Renal cortex interstitium (tissue), 15 donors: ENCODE data around the gene PRR7. TPM values are rescaled to one million over a fixed set of nuclear protein-coding genes. Genes with fewer than 3 reads are reported as not detected.
"Not testable (repeated sequence)": the region's sequence is repeated elsewhere in the genome, so short reads cannot be mapped to it uniquely, and the experiment has no call there.

Source experiments
- DNase-seq, 11 donors: peaks; one replicate each; pipeline ENCODE4 v3.0.0-alpha.2; 2013; ENCODE audit warnings: low read depth in 9 of 11, low spot score in 4 of 11; ENCODE audit errors: extremely low read depth in 1 of 11
- long read RNA-seq, 16 experiments: transcript quantifications; one replicate each; lab custom pipeline, GENCODE V29; 2026
- polyA plus RNA-seq, 3 donors: library from polyadenylated mRNA; unstranded; fragments of 120-200 nt; gene quantifications; one replicate each; pipeline ENCODE4 v1.2.1, GENCODE V29; 2013; ENCODE audit not compliant: insufficient read length in 3 of 3

The PRR7 gene
- polyA plus RNA-seq = 1 to 10 TPM in 2 of 3 donors, under 1 TPM in 1; 0.96 to 2.8 (median 2.8) TPM
- long read RNA-seq, donor 1, partial matches to known transcripts = 0 of 3 reads
- long read RNA-seq, donor 1, other reads (novel, unspliced or antisense) = 0 of 3 reads
- long read RNA-seq, donor 2, partial matches to known transcripts = 0 of 3 reads
- long read RNA-seq, donor 2, other reads (novel, unspliced or antisense) = 0 of 3 reads
- long read RNA-seq, donor 3, partial matches to known transcripts = 0 of 1 reads
- long read RNA-seq, donor 3, other reads (novel, unspliced or antisense) = 0 of 1 reads
- long read RNA-seq, donor 4 = 0 reads
- long read RNA-seq, donor 5 = 0 reads
- long read RNA-seq, donor 6 = 0 reads
- long read RNA-seq, donor 7, partial matches to known transcripts = 0 of 1 reads
- long read RNA-seq, donor 7, other reads (novel, unspliced or antisense) = 0 of 1 reads
- long read RNA-seq, donor 8 = 0 reads
- long read RNA-seq, donor 9, partial matches to known transcripts = 0 of 1 reads
- long read RNA-seq, donor 9, other reads (novel, unspliced or antisense) = 0 of 1 reads
- long read RNA-seq, donor 10, partial matches to known transcripts = 0 of 2 reads
- long read RNA-seq, donor 10, other reads (novel, unspliced or antisense) = 0 of 2 reads
- long read RNA-seq, donor 11, partial matches to known transcripts = 0 of 4 reads
- long read RNA-seq, donor 11, other reads (novel, unspliced or antisense) = 0 of 4 reads
- long read RNA-seq, donor 12, partial matches to known transcripts = 0 of 1 reads
- long read RNA-seq, donor 12, other reads (novel, unspliced or antisense) = 0 of 1 reads
- long read RNA-seq, donor 13 = 0 reads
- long read RNA-seq, donor 14 = 0 reads
- long read RNA-seq, donor 15 = 0 reads
- long read RNA-seq, donor 16, transcript PRR7-202 (3 exons, 1,345 nt) = major isoform, 8 of 8 reads
- long read RNA-seq, donor 16, partial matches to known transcripts = 0 of 8 reads
- long read RNA-seq, donor 16, other reads (novel, unspliced or antisense) = 0 of 8 reads

GRCh38 chr5:177446200-177447065, at the start of gene PRR7:
Gene PRR7, plus strand, starts transcription at chr5:177446814. Its CDS starts 8,254 bp downstream, at chr5:177455068.
- DNase-seq = peak in 4 of 11 donors; percentile 51 to 67 (median 62)

- no peak for DNase-seq
Measured at GRCh38 chr5:177397875-177398390, 48.7 kb upstream of the PRR7 start.

GRCh38 chr5:177399997-177400868, 46.4 kb upstream of the PRR7 start, which contains the start of gene PFN3:
Gene PFN3, minus strand, starts transcription at chr5:177400661. Its CDS starts 85 bp downstream, at chr5:177400576.
- DNase-seq = peak in 1 of 11 donors; percentile 58

GRCh38 chr5:177402271-177403043, 44.2 kb upstream of the PRR7 start:
- DNase-seq = peak in 3 of 11 donors; percentile 51 to 56 (median 54)

DNA sequence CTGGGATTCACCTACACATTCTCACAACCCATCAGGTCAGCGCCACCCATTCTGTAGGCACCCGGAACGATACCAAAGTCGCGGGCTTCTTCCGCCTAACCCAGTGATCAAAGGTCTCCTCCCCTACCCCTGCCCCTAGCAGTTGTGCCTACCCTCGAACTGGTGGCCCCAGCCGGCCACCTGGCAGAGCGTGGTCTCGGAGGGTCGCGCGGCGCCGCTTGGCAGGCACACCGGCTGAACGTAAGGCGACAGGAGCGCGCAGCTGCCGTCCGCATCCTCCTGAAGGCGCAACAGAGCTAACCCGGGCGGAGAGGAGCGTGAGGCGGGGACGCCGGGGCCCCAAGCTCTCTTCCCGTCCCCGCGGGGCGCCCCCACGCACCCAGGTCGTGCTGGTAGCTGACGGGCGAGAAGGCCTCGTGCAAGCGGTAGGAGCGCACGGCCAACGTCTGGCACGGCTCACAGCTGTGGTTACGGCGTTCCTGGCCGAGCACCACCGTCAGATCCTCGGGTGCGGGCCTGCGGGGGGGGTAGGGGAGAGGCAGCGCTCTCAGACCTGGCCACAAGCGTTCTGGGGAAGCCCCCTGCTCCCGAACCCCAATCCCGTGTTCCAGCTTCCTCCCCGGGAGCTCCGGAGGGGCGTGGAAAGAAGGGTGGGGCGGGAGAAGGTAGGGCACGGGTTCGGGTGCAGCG, 43.4 kb upstream of the PRR7 start:
- DNase-seq = no peak

- peak in 3 of 11 donors; percentile 57 to 67 (median 63) for DNase-seq
Measured at GRCh38 chr5:177403792-177404640, 42.6 kb upstream of the PRR7 start.

- no peak for DNase-seq
Measured at GRCh38 chr5:177404641-177405179, 41.9 kb upstream of the PRR7 start.

DNA sequence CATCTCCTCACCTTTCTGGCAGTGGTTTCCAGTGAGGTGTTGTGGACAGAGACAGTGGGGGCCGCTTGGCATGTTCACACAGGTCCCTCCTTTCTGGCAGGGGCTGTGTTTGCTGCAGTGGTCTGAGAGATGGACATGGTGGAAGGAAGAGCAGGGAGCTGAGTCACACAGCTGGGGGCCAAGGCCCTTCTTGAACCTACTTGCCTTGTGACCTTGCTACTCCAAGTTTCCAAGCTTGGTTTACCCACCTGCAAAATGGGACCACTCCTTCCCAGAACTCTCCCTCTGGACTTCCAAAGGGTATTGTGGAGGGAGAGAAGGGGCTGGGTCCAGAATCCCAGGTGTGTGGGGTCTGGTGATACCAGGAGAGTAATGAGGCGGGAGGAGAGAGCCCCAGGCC, 41.3 kb upstream of the PRR7 start:
- no peak for DNase-seq

GRCh38 chr5:177405805-177406204, 40.8 kb upstream of the PRR7 start:
- no peak for DNase-seq

DNA sequence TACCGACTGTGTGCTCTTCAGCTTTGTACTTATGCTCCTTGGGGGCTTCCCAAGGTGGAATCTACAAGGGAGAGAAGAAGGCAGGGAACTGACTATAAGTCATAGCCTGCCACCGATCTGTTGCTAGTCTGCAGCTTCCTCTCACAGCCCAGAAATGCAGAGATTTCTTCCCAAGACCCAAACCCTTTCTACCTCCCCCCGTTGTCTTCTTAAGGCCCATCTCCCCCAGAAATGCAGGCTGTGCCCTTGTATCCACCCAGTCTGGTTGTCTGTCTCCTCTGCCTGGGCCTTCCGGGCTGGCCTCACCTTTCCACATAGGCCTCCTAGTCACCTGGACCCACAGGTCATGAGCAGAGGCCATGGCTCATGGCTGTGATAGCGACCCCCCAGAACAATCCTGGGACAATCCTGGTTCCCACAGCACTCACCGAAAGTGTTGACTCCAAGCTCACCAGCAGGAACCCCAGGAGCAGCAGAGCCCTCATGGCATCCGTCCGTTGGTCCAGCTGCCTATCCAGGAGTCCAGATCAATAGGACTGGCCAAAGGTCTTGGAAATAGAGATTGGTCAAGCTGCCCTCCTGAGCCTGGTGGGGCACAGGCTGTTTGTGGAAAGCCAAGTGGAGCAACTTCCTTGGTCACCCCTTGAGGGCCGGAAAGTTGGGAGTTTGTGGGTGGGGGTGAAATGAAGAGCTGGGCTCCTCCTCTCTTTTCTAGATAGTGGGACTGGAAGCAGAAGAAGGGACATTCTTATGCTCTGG, 37.4 kb upstream of the PRR7 start, which contains the start of gene F12:
TSS of gene F12 (minus strand) at position 522 of the 759 bp plus-strand sequence. CDS start at position 485, 37 bp downstream.
- no peak for DNase-seq

DNA sequence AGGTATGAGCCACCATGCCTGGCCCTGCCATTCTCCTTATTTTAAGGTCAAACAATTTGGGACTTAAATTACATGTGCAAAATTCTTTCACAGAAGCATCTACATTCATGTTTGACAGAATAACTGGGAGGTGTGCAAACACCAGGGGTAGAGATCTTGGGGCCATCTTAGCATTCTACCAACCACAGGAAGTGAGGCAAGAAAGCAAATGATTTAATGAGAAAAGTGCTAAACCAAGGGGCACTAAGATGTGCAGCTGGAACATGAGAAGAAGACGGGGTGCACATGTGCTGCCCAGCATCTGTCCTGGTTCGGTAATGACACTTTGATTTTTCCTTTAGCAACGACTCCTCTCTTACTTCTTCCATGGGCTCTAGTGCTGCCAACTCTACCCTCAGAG, 36.0 kb upstream of the PRR7 start:
- DNase-seq = no peak

DNA sequence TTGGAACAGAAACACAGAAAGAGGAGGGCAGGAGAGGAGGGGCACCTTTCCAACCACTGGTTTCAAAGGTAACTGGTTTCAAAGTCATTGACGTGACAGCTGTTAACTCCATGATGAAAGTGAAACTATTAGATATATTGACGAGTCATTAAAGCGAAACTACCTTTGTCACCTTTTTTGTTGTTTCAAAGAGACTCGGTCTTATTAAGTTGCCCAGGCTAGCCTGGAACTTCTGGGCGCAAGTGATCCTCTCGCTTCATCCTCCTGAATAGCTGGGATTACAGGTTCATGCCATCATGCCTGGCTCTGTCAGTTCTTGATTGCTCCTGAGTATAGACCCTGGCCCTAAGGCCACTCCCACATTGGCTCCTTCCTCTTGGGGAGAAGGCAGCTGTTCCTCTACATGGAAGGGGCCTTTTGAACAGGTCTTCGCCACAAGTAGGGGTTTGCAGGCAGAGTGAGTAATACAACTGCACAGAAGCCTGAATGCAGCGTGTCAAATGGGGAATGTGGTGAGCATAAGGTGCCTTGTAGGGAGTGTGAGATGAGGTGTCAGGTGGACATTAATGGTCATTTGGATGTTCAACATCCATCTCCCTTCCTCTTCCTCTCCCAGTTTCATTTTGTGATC, 33.9 kb upstream of the PRR7 start:
- DNase-seq = no peak

- no peak for DNase-seq
Measured at GRCh38 chr5:177414481-177414880, 32.1 kb upstream of the PRR7 start.

- DNase-seq = not testable (repeated sequence)
Measured at GRCh38 chr5:177417081-177417480, 29.5 kb upstream of the PRR7 start.
